GM21786 (cell line): ENCODE results near the gene NET1.

Experiments used
- ATAC-seq: cut with Tn5 transposase; IDR thresholded peaks from one replicate; pipeline ENCODE4 v1.9.1; 2021; ENCODE audit not compliant: unreplicated experiment

The NET1 gene

DNA sequence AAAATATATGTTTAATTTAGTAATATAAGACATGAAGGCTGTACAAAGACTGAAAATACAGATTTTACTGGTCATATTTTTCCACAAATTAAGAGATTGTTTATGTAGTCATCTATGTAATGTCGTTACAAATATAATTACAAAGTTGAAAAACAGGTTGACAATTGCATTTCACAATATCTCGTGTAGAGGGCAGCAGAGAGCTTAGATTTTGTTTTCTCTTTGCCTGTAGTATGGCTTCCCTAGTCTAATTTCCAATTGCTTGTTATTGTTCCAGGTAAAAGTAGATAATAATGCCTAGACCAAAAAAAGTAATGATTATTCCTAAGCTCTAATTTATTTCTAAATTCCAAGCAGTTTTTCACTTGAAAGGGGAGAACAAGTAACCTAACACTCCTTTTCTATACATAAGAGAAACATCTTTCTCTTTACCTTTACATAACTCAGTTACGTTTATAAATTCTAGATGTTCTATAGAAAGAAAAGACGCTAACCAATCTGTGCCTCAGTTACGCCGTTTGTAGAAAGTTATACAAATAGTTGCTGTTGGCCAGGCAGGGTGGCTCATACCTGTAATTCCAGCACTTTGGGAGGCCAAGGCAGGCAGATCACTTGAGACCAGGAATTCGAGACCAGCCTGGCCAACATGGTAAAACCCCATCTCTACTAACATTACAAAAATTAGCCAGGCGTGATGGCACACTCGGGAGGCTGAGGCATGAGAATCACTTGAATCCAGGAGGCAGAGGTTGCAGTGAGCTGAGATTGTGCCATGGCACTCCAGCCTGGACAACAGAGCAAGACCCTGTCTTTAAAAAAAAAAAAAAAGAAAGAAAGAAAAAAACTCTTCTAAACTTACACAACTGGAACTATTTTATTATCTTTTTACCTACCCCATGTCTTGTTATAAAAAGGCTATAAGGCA is 30.0 kb downstream of the NET1 start:
- ATAC-seq: no peak

DNA sequence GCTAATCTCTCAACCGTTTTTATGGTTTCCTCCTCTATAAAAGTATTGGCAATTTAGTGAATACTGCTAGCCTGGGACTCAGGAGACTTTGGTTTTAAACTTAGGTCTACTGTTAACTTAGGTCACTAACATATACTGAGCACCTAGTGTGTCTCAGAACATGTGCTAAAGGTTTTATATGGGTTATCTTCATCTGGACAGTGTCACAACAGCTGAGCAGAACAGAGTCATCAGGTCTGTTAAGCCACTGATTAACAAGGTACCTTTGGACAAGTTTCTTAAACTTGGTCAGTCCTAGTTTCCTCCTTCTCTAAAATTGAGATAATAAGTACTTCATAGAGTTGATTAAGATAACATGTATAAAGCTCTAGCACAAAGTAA is 30.6 kb downstream of the NET1 start:
- ATAC-seq: peak; percentile 31

DNA sequence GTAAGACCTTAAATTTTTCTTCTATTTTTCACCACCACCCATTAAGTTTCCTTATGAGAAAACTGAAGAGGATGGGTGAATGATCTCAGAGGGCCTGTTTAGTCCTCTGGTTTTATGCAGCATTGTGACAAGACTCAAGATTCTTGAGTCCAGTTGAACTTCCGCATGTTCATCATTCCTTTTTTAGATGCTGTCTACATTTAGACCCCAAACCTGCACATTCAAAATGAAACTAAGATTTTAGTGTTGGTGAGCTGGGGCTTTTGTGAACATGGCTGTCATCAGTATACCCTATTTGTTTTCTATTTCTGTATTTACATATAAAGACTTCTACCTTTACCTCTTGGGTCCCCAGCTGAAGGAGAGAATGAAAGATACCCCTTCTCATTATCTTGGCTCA is 31.1 kb downstream of the NET1 start:
- ATAC-seq: peak; percentile 77

DNA sequence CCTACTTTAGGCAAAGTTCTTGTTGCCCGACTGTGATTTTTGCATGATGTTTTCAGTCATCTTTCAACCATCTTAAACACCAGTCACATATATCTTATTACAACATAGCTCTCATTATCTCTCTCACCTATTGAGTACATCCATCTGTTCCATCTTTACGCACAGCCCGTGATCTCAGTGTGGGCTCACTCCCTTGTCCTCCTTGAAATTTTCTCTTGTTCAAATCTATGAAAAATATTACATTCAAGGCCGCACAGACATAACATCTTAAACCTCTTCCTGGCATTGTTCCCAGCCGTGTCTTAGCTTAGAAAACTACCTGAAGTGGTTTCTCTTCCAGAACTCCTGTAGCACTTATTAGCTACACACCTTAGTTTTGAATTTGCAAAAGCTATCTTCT is 32.6 kb downstream of the NET1 start:
- ATAC-seq: no peak

DNA sequence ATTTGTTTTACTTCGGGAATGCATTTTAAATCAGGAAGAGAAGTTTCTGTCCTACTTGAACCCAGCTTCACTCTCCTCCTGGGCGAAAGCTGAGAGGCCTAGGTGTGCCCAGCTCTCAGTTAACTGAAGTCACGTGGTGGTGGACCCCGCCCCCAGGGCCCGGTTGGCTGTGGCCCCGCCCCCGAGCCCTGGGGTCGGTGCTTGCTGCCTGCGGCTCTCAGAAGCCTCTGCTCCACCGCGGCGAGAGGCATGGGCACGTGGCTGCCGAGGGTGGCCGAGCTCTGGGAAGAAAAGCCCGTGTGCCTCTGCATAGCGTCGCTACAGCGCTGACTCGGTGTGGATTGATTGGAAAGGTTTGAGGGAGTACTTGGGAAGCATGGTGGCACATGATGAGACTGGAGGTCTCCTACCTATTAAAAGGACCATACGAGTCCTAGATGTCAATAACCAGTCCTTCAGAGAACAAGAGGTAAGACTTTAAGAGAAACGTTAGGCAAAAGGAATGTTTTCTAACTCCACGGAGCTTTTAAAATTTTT is 34.1 kb downstream of the NET1 start:
- no peak for ATAC-seq

DNA sequence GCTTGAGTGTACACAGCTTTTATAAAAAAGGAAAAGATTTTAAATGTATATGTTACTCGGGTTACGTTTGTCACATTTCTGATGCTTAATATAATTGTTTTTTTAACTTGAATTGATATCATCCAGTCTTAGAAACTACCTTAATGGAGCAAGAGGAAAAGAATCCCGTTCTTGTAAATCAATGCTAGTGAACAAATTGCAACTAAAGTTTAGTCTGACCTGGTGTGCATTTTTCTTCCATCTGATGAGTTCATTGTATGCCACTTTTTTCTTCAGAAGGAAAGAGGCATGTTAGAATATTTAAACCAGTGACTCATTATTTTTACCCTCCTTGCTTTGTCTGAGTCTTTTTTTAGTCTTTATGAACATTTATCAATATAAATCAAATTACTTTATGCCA is 34.7 kb downstream of the NET1 start:
- no peak for ATAC-seq

DNA sequence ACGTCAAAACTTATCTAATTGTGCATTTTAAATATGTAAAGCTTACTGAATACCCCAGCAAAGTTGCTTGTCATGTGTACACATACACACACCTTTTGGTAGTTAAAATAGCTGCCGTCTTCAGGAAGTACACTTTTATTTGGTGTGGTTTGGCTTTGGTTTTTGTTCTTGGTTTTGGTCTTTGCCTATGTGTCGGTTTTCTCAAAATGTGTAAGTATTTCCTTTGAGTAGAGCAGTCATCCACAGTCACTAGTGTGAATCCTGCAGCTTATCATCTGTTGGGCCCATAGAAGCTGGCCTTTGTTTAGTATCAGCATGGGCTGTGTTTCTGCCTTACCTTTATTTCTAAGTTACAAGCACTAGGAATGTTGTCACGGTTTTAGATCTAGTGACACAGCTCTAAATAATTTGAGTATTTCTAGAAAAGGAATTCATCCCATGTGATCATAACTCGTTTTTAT is 35.3 kb downstream of the NET1 start:
- peak; percentile 47 for ATAC-seq

DNA sequence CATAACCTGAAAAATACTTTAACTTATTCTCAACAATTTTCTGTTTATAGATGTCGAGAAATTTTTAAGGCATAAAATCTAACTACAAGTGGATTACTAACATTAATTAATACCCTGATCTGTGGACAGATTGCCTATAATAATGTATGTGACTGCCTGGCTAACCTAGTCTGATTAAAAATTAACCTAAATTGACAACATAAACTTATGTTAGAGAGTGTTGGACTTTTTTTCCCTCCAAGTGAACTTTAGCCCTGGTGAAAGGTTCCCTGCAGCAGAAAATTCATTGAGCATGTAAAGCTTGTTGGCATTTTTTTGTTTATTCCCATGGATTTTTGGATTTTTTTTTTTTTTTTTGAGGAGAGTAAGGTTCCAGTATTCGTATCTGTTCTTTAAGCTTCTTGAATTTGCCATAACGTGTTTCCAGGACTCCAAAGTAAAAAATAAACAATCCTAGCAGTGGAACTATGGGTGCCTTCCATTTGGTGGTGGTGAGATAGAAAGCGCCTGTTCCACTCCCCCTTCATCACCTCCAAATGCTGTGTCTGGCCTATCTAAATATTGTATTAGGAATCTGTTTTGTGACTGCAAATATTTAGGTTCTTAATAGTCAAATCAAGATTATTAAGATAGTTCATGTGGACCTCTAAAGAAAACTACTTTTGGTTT is 36.1 kb downstream of the NET1 start:
- no peak for ATAC-seq

DNA sequence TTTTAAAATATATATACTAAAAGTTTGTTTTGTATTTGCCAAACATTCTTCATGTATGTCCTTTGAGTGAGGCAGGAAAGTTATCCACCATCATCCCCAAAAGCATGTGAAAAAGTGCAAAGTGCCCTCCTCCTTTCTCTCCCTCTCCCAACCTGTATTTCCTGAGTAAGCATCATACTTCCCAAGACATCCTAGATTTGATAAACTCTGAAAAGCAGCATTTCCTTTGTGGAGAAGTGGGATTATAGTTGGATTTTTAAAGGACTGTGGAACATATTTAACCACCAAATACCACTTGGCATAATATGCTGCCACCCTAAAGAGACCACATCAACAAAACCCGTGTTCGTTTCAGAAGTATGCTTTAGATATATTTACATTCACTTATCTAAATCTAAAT is 36.9 kb downstream of the NET1 start:
- no peak for ATAC-seq

DNA sequence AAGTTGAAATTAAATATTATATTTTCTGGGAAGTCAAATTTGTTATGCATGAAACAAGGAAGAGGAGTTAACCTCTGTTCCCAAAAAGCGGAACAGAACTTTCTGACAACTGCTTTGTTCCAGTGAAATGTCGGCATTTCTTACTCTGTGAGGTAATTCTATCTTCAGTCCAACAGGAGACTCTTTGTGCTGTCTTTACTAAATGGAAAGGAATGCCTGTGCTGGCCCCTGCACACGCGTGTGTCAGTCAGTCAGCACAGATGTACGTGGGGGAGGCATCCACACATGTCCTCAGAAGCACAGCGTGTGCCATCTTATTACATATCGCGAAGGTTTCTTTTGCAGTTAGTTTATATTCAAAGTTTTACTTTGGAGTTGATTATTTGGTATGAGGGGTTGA is 37.5 kb downstream of the NET1 start:
- ATAC-seq: no peak

DNA sequence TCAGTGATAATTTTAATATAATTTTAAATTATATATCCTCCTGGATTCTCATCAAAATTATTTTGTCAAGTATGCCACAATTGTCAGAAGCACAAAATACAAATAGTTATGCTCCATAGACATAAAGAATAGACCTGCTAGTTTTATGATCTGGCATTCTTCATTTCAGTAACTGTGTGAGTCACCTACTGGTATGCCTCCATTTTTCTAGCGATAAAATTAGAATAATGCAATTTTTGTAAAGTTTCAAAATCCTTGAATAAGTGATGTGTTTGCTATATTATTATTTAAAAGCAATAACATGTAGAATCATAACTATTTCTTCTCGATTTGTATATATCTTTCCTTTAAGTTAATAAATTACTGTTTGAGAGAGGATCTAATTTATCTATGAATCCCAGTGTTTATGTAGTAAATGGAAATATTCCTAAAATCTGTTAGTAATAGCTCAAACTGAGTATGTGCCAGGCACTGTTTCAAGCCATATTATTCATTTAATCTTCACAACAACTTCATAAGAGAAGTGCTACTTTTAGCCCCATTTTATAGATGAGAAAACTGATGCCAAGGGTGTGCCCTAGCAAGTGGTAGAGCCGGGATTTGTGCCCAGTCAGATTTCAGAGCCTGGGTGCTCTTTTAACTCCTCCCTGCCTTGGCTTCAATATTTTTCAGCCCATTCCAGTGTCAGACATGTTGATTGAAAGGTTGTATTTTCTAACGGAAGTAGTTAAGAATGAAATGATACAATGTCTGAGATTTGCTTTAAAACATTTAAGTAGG is 38.4 kb downstream of the NET1 start:
- no peak for ATAC-seq

DNA sequence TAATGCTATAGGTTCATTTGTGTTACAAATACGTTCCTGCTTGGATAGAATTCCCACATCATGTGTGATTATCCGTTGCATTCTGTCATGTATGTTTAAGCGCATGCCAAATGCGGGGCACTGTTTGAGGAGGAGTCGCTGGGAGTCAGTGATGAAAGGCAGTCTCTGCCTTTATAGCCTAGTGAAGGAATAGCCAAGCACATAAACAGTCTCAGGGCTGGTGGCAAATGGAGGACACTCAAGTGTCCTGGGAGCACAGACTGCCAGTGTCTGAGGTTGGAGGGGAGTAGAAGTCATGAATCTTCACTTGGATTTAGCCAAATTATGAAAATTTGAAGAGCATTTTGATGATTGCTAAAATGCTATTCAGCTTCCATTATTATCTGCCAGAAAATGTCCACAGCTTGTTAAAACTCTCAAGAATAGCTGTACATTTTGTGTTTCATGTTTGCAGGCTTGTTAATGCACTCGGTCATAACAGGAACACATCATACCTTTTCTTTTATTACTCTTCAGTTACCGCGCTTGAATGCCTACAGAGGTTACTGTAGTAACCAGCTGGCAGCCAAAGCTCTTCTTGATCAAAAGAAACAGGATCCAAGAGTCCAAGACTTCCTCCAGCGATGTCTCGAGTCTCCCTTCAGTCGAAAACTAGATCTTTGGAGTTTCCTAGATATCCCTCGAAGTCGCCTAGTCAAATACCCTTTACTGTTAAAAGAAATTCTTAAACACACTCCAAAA is 41.6 kb downstream of the NET1 start:
- ATAC-seq: no peak

DNA sequence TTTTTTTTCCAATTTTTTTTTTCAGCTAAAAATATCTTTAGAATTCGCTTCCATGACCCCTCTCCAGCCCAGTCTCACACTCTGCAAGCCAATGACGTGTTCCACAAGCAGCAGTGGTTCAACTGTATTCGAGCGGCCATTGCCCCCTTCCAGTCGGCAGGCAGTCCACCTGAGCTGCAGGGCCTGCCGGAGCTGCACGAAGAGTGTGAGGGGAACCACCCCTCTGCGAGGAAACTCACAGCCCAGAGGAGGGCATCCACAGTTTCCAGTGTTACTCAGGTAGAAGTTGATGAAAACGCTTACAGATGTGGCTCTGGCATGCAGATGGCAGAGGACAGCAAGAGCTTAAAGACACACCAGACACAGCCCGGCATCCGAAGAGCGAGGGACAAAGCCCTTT is 44.2 kb downstream of the NET1 start:
- no peak for ATAC-seq

DNA sequence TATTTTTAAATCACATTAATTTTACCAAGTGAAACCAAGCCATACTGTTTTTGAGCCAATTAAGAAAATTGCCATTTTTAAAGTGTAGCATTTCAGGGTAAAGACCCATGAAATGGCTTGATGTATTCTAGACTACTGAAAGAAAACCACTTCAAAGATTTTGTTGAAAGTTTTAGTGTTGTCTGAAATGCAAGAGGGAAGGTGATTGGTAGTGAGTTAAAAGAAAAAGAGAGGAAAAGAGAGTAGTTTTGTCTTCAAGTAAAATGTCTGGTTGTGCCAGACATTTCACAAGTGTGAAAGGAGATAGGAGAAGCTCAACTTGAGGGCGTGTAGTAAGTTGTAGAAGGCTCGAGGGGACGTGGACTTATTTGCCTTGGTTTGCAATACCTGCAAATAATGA is 45.4 kb downstream of the NET1 start:
- ATAC-seq: no peak

DNA sequence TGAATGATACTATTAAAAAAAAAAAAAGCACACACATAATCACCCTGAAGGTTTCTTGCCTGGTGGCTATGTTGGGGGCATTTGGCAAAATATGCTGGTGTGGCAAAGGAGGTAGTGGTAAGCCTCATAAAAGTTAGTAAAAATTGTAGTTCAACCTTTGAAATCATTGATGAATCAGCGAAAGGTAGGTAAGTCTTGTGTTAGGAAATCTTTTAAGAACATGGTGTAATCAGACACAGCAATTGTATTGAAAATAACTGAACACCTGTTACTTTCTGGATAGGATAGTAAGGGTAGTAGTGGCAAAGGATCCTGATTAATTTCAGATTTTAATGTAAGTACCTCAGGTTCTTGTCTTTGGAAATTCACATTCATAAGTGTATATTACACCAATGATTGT is 46.1 kb downstream of the NET1 start:
- ATAC-seq: no peak

DNA sequence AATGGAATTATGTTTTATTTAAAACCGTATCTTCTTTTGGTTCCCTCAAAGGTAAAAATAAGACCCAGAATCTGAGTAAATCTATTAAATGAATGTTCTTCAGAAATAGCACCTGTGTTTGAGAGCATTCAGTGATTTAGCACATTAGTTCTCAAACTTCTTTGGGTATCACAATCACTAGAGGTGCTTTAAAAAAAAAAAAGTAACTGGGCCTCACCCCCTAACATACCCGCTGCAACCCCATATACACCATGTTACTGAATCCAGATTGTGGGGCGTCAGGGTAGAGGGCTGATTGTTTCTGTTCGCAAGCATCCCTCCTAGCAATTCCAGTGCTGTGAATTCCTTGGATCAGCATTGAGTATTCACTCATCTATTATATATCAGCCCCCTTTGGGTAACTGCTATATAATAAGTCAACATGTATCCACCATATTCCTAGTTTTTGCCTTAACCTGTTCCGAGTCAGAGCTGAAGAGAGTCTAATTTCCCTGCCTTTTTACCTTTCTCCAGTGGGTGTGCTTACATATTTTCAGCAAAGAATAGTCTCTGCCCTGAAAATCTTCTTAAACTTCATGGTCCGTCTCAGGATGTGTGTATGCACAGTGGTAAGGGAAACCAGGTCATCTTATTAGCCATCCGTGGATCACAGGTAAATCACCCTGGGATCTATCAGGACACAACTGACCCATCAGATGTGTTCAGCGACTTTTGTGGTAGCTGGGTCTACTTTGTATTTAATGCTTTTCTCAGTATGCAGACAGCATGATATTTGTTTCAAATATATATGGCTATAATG is 46.8 kb downstream of the NET1 start:
- ATAC-seq: no peak

DNA sequence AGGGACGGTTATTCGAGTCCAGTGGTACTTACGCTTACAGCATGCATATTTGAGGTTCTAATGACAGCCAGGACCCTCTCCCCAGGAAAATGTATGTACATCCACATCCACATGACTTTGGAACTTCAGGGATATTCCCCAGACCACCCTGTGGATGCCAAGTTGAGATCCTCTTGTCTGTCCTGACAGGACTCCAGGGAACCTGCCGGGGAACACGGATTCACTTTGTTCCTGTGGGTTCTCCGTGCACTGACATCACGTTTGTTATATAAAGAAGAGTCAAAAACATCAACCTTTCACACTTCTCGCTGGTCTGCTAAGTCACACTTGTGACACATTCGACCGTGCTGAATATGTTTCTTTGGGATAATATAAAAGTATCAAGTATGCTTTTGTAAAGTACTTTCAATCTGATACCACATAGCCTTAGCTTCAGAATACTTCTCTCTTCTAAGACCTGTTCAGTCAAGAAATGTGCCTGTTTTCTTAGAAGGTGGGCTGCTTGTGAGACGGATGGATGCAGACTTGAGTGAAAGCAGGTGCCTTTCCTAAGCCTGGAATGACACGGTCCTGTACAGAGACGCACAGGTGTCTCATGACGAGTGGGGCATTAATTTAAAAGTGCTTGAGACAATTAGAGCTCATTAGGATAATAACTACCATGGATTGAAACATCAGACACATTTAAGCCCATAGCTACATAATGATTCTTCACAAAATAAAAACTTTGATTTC is 48.3 kb downstream of the NET1 start:
- no peak for ATAC-seq

DNA sequence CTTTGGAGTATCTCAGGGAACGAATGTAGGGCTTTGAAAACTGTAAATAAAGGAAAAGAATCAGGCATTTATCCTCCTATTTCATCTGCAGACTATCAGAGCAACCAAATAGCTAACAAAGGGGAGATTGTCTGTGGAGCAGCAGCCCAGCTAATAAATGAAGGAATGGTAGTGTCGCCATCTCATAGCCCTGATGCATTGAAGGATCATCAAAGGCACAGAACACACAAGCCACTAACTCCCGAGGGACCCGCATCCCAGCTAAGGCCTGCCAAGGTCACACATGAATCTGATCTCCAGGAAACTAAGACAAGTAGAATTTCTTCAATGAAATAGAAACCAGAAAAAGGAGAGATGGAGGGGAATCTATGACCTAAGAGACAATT is 48.8 kb downstream of the NET1 start:
- no peak for ATAC-seq
